GM19468 (cell line): ENCODE results near the gene RSPH1.

ENCODE experiments used
- ATAC-seq: cut with Tn5 transposase; IDR thresholded peaks from one replicate; pipeline ENCODE4 v1.9.1; 2021; ENCODE audit warnings: mild to moderate bottlenecking, moderate library complexity, moderate number of reproducible peaks; ENCODE audit not compliant: unreplicated experiment; ENCODE audit errors: extremely low read depth

RSPH1 gene

DNA sequence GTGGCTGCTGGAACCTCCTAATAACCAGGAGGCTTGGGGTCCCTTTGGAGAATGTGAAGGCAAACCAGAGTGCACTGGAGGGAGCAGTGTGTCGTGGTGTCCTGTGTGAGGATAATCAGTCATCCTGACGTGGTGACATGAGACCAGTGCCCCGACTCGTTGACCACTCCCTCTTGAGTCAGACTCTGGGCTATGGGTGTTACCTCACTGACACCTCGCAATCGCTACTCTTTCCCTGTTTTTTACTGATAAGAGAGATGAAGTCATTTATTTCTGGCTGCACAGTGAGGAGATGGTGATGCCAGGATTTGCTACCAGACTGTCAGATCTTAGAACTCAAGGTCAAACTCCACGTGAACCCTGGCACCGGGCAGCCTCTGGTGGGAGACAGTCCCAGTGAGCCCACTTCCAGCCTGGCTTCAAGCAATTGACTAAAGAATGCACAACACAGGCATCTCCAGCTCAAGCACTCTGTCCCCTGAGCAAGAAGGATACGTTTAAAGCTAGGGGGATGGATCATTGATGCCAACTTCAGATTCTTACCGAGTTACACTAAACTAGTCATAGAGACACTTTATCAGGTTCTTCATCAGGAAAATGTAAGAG, 62.0 kb downstream of the RSPH1 start:
- no peak for ATAC-seq

DNA sequence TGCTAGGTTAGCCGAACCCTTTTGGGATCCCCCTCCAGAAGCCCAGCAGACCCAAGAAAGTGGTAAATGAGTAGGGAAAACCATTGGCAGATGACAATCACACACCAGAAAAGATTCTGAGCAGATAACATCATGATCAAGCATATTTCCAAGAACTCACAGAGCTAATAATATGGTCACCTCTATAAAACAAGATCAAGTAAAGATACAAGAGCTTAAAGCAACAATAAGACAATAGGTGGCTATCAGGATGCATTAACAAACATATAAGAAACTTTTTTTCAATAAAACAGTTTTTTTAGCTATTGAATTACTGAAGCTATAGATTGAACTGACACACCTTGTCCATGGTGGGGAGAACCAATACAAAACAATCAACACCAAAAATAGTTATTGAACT, 63.3 kb downstream of the RSPH1 start:
- ATAC-seq: no peak

- ATAC-seq: no peak
These were observed 64.8 kb downstream of the RSPH1 start for GRCh38 chr21:42431196-42431595.

DNA sequence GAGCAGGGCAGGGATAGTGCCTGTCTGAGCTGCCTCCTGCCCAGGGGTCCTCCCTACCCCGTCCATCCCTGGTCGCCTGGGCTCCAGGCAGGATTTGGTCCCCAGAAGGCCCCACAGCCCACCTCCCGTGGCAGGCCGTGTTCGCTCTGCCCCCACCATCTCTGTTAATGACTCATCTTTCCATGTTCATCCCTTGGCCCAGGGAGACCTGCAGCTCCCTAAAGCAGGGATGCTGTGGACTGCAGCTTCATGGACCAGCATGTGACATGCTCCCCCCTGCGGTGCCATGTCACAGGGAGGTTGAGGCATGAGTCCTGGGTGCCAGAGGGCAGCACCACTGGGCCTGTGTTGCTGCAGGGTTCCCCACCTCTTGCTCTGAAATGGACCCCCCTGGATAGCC, 65.5 kb downstream of the RSPH1 start:
- ATAC-seq: no peak

- ATAC-seq: no peak
These were observed 66.2 kb downstream of the RSPH1 start for GRCh38 chr21:42429856-42430255.

- ATAC-seq: no peak
These were observed 67.0 kb downstream of the RSPH1 start for GRCh38 chr21:42429021-42429420.

GRCh38 chr21:42427809-42428419, 68.1 kb downstream of the RSPH1 start:
- no peak for ATAC-seq

DNA sequence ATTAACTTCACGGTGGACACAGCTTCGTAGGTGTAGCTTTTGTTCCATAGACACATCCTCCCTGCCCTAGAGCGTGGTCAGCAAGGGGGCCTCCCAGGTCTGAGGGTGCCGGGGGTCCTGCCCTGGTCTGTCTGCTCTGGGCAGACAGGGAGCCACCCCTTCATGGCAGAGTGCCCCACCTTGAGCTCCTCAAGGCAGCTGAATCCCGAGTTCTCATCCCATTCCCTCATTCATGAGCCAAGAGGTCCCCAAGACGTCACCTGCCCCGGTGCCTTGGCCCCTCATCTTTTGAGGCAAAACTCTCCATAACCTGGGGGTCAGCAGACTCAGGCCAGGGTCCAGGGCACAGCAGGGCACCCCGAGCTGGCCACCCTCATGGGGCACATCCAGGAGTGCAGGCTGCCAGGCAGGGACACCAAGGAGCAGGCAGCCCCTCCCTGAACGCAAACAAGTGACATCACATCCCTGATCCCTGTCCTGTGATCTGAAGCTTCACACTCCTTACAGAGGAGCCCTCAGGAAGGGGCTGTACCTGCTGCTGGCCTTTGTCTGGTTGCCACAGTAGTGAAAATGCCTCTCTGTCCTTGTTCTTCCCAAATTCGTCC, 69.0 kb downstream of the RSPH1 start:
- ATAC-seq: no peak

DNA sequence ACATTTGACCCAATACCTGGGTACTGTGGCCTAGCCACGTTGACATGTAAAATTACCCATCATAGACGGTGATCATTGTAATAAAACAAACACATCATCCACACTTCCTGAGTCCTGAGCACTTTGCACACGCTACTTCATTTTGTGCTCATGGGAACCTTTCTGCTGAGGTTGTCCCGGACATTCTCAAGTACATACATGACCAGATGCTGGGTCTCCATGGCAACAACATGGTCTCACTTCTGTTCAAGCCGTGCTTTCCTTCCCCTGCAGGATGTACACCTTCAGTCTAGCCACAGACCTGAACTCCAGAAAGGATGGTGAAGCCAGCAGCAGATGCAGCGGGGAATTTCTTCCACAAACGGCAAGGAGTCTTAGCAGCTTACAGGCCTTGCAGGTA, 69.6 kb downstream of the RSPH1 start:
- ATAC-seq: no peak

DNA sequence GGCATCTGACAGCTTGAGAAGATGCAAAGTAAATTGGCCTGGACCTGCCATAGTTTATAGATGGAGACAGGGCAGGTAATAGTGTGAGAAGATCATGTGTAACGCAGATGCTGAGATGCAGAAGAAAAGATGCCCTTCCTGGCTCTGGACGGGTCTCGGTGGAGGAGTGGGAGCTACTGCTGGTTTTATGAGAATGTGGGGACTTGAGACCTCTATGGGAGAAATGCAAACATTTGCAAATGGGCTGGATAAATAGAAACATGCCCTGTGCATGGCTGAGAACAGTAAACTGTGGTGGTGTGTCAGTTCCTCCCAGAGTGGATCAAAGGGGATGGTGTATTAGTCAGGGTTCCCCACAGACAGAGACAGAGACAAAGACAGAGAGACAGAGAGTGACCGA, 70.4 kb downstream of the RSPH1 start:
- no peak for ATAC-seq

GRCh38 chr21:42424914-42425541, 71.0 kb downstream of the RSPH1 start:
- no peak for ATAC-seq

DNA sequence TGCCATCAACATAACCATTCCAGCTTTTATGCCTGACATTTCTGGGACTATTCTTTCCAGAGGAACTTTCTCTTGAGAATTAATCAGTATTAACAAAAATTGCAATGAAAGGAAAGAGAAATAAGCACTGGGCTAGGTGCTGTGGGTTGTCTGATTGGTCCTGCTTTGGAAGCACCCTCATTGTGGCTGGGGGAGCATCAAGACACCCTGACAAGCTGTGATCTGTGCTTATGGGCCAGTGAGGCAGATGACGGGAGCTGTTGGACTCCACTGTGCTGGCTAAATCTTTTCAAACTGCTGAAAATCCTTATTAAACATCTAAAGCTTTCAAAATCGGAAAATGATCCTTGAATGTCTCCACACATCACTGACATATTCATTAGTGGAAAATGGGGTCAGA, 72.3 kb downstream of the RSPH1 start:
- ATAC-seq: no peak

DNA sequence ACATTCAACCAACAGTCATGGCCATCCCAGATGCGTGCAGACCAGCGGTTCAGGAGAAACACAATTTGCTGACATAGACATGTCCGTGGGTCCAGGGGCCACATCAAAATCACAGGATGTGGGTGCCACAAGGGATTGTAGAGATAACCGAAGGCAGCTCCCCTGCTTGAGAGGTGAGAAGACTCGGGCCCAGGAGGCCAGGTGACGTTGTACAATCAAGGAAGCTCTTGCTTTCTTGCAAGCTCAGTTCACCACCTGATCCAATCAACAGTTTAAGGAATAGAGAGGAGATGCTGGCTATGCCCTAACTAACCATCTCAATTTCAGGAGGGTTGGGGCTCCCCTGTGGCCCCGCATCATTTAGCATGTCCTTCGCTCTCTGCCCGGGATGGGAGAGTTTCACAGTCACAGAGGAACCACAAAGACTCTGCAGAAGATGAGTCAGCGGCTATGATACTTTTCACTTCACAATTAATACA, 72.8 kb downstream of the RSPH1 start:
- ATAC-seq: no peak
